SK-N-MC (cell line): ENCODE data around the gene HDAC3.

Source experiments
- FOXP2 ChIP-seq: optimal IDR thresholded peaks from 2 replicates; pipeline ENCODE3; 2011; ENCODE audit warnings: mild to moderate bottlenecking, moderate library complexity; ENCODE audit not compliant: insufficient read depth; ENCODE audit errors: extremely low read length, control extremely low read depth
- POLR2AphosphoS5 ChIP-seq: IDR thresholded peaks from 2 replicates; pipeline ENCODE4 v1.6.1; 2012; ENCODE audit warnings: mild to moderate bottlenecking, low read depth, low read length, borderline replicate concordance

DNA sequence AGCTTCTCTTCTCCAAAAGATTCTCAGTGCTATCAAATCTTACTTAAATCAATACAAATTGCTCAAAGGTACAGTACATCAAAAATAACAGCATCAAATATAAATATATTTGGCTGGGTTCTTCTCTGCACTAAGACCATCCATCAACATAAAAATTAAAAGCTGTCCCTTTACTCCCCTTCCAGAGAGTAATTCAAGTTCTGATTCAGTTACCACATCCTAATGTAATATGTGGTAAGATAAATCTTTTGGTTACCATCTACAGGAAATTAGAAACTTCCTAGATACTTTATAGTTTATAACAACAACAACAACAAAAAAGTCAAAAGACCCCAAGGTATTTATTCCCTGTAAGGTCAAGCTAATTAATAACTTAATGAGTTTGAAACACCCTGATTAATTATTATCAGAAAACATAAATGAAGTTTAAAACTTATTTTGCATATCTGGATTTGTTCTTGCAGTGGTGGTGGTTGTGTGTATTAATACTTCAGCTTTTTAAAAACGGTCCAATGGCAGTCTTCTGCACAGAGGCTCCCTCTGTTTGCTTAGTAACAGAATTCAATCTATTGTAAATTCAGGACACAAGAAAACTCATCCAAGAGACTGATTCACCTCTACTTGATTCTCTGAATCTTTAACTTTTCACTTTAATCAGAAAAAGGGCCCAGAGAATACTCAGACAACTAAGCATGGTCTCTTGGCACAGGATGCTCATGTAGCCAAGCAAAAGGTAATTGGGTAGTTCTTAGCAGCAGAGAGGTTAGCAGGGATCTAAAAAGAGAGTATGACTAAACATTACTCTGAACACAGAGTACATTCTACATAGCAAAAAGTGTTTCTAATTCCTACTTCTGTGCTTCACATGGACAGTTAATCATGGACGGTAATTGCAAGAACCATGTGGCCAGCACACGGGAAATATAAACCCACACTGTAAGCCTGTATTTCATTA is 38.0 kb downstream of the HDAC3 start:
- TF ChIP-seq POLR2AphosphoS5 (no peak), FOXP2 (no peak)
